HEK293T (cell line): ENCODE measurements around the gene POFUT2.

Source experiments
- BHLHE40 ChIP-seq: fragments of 450-650 bp; IDR thresholded peaks from 2 replicates; pipeline ENCODE4 v1.6.1; 2016; ENCODE audit warnings: mild to moderate bottlenecking, moderate library complexity, borderline replicate concordance
- LEF1 ChIP-seq: fragments of 450-650 bp; IDR thresholded peaks from 2 replicates; pipeline ENCODE4 v1.6.1; 2017; ENCODE audit warnings: mild to moderate bottlenecking, borderline replicate concordance
- TARDBP ChIP-seq: fragments of 450-650 bp; IDR thresholded peaks from 2 replicates; pipeline ENCODE4 v1.6.1; 2016

DNA sequence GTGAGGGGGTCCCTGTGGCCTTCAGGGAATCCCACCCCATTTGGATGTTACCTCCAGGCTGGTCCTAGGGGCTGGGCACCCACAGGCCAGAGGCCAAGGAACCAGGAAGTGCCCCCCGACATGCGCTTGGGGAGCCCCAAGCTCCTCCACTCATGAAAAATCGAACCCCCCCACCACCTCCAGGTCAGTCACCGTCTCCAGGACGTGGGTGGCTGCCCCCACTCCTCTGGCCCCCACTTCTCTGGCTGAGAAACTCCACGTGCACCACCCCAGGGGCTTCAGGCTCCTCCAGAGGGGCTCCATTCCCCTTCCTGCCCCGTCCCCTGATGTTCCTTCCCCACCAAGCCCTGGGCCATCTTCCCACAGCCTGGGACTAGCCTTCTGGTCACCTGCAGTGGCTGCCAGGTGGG lies 30.5 kb upstream of the POFUT2 start:
- TF ChIP-seq TARDBP (no peak), LEF1 (no peak), BHLHE40 (no peak)
